Measurements from ENCODE around the gene LAMB1. TPM values are rescaled to one million over a fixed set of nuclear protein-coding genes. Genes with fewer than 3 reads are reported as not detected.

Gene LAMB1
- total RNA-seq, 1 experiment from 2014 or later: 240 TPM

DNA sequence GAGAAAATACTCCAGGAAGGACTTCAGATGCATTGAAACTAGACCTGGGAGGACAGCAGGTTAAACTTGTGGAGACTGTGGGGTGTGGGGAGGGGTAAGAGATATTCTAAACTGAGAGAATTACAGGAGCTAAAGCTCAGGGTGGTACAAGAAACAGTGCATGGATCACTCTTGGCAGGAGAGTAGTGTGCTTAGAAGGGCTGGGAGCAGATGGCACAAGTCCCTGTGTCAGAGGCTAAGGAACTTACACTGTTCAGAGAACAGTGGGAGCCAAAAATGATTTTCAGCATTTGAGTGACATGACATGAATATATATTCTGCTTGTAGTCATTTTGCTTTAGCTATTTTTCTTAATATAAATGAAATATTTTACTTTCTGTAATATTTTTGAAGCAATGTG, 36.0 kb upstream of the LAMB1 start:
- CTCF ChIA-PET: no interaction called here
- no peaks in the 10 kb centered on the region for H3K27me3 Mint-ChIP-seq (ENCODE audit: unreplicated experiment)
- TF ChIP-seq, protein P1, sequence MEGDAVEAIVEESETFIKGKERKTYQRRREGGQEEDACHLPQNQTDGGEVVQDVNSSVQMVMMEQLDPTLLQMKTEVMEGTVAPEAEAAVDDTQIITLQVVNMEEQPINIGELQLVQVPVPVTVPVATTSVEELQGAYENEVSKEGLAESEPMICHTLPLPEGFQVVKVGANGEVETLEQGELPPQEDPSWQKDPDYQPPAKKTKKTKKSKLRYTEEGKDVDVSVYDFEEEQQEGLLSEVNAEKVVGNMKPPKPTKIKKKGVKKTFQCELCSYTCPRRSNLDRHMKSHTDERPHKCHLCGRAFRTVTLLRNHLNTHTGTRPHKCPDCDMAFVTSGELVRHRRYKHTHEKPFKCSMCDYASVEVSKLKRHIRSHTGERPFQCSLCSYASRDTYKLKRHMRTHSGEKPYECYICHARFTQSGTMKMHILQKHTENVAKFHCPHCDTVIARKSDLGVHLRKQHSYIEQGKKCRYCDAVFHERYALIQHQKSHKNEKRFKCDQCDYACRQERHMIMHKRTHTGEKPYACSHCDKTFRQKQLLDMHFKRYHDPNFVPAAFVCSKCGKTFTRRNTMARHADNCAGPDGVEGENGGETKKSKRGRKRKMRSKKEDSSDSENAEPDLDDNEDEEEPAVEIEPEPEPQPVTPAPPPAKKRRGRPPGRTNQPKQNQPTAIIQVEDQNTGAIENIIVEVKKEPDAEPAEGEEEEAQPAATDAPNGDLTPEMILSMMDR (IDR thresholded peaks at IDR 0.05; ENCODE audit: unreplicated experiment): no peak
- intact Hi-C loops (cut with micrococcal nuclease; ENCODE audit: unreplicated experiment): no loop called here
- no peak overlapping the region for H3K4me3 Mint-ChIP-seq (ENCODE audit: low read depth, unreplicated experiment)
- no peaks in the 10 kb centered on the region for H3K9me3 Mint-ChIP-seq (ENCODE audit: low read depth, unreplicated experiment)
- no peaks in the 10 kb centered on the region for H3K36me3 Mint-ChIP-seq (ENCODE audit: insufficient read depth, unreplicated experiment)
- DNase-seq: no peak
- H3K27ac Mint-ChIP-seq (ENCODE audit: unreplicated experiment): no peak overlapping the region
- no TSS peak for BruUV-seq (replicated peaks)
- no peaks in the 10 kb centered on the region for H3K4me1 Mint-ChIP-seq (ENCODE audit: low read depth, unreplicated experiment)

DNA sequence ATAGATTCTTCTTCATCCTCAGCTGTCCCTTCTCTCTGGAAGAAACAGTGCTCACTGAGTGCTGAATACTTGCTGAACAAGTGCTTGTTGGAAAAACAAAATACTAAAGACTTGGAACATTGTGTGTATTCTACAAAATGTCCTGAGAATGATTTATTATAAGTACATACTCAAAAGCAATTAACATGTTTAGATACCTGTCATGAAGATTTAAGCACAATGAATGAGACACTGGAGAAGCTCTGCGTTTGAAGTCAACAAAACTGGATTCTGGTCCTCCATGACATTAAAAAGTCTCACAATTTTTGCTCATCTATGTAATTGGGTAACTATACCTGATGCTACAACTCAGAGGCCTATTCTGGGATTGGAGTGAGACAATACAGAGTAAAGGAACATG, 34.8 kb upstream of the LAMB1 start:
- intact Hi-C loops (cut with micrococcal nuclease; ENCODE audit: unreplicated experiment): no loop called here
- BruUV-seq (replicated peaks): no TSS peak

DNA sequence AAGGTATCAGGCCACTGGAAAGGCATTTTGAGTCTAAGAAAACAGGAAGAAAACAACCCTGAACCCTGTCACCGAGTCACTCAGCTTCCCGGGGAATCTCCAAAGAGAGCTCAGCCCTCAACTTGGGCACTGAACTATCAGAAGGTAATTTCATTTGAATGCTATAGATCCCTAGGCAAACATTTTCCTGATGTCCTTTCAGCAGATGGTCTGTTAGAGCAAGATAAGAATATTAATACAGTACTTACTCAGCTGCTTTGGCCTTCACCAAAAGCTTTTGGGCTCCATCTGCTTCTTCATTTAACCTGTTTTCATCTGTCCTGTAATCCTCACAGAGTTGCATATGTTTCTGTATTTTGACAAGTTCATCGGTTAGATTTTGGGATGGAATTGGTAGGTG, 34.2 kb upstream of the LAMB1 start:
- BruUV-seq (replicated peaks): no TSS peak
- no peaks in the 10 kb centered on the region for H3K36me3 Mint-ChIP-seq (ENCODE audit: insufficient read depth, unreplicated experiment)
- no peaks in the 10 kb centered on the region for H3K27me3 Mint-ChIP-seq (ENCODE audit: unreplicated experiment)
- no peak overlapping the region for H3K27ac Mint-ChIP-seq (ENCODE audit: unreplicated experiment)
- no peak overlapping the region for H3K4me3 Mint-ChIP-seq (ENCODE audit: low read depth, unreplicated experiment)
- no peaks in the 10 kb centered on the region for H3K4me1 Mint-ChIP-seq (ENCODE audit: low read depth, unreplicated experiment)
- DNase-seq: no peak
- no peaks in the 10 kb centered on the region for H3K9me3 Mint-ChIP-seq (ENCODE audit: low read depth, unreplicated experiment)
- CTCF ChIA-PET: no interaction called here
- TF ChIP-seq, protein P1 (IDR thresholded peaks at IDR 0.05; ENCODE audit: unreplicated experiment): no peak
- intact Hi-C loops (cut with micrococcal nuclease; ENCODE audit: unreplicated experiment): no loop called here

More for the DNA sequence above, 34.8 kb upstream of the LAMB1 start:
- Mint-ChIP-seq H3K27ac (ENCODE audit: unreplicated experiment) (no peak overlapping the region), H3K9me3 (ENCODE audit: low read depth, unreplicated experiment) (no peaks in the 10 kb centered on the region), H3K4me1 (ENCODE audit: low read depth, unreplicated experiment) (no peaks in the 10 kb centered on the region), H3K27me3 (ENCODE audit: unreplicated experiment) (no peaks in the 10 kb centered on the region), H3K36me3 (ENCODE audit: insufficient read depth, unreplicated experiment) (no peaks in the 10 kb centered on the region), H3K4me3 (ENCODE audit: low read depth, unreplicated experiment) (no peak overlapping the region)
- DNase-seq: no peak
- TF ChIP-seq, protein P1 (IDR thresholded peaks at IDR 0.05; ENCODE audit: unreplicated experiment): no peak
- CTCF ChIA-PET: no interaction called here

DNA sequence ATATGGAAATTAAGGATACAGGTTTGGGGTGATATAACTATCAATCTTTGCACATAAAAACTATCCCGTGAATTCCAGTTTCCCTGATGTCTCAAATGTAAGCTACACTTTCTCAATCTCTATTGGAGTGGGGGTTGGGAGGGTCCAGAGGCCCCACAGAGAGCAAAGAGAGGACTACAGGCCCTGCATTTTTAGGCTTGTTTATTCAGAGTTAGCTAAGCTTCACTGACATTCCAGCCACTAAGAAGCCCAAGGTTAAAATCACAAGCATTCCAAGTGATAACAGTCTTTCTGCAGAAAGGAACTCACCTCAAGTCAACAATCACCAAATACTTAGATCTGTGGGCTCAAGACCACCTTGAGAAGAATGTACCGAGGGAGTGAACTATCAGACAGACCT, 31.6 kb upstream of the LAMB1 start:
- CTCF ChIA-PET: no interaction called here
- Mint-ChIP-seq H3K27ac (ENCODE audit: unreplicated experiment) (no peak overlapping the region), H3K36me3 (ENCODE audit: insufficient read depth, unreplicated experiment) (peaks cover under 1% of the 10 kb centered on the region), H3K4me1 (ENCODE audit: low read depth, unreplicated experiment) (peaks cover 6% of the 10 kb centered on the region), H3K4me3 (ENCODE audit: low read depth, unreplicated experiment) (no peak overlapping the region), H3K9me3 (ENCODE audit: low read depth, unreplicated experiment) (no peaks in the 10 kb centered on the region), H3K27me3 (ENCODE audit: unreplicated experiment) (no peaks in the 10 kb centered on the region)
- intact Hi-C loops (cut with micrococcal nuclease; ENCODE audit: unreplicated experiment): loop anchor here (5.0 kb wide), 1 partner anchor 63 kb away; no protein-coding TSS in a partner anchor
- no TSS peak for BruUV-seq (replicated peaks)
- TF ChIP-seq, protein P1 (IDR thresholded peaks at IDR 0.05; ENCODE audit: unreplicated experiment): no peak
- no peak for DNase-seq

Data from Calu3 (cell line).